OCI-LY1 (cell line): ENCODE data around the gene CTDSP2.
"Not testable (repeated sequence)": the region's sequence is repeated elsewhere in the genome, so short reads cannot be mapped to it uniquely, and the experiment has no call there.

Source experiments
- EZH2 ChIP-seq: fragments of 200-600 bp; sonication (generic), shearing (Covaris generic); IDR thresholded peaks from 2 replicates; pipeline ENCODE4 v1.8.0; 2017; ENCODE audit warnings: borderline replicate concordance, mixed run types, mild to moderate bottlenecking, antibody characterized with exemption, low read length, moderate library complexity, mixed read lengths
- TF ChIP-seq, protein P1 (sequence below): fragments of 200-600 bp; sonication (generic), shearing (Covaris generic); IDR thresholded peaks from 2 replicates; pipeline ENCODE4 v1.5.1; 2017; ENCODE audit warnings: mild to moderate bottlenecking, antibody characterized with exemption, low read length, moderate library complexity, mixed read lengths

DNA sequence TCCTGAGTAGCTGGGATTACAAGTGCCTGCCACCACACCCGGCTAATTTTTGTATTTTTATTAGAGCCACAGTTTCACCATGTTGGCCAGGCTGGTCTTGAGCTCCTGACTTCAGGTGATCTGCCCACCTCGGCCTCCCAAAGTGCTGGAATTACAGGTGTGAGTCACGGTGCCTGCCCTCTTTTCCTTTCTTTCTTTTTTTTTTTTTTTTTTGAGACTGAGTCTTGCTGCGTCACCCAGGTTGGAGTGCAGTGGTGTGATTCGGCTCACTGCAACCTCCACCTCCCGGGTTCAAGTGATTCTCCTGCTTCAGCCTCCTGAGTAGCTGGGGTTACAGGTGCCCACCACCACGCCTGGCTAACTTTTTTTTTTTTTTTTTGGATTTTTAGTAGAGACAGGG, 11.6 kb upstream of the CTDSP2 start:
- TF ChIP-seq, protein P1, sequence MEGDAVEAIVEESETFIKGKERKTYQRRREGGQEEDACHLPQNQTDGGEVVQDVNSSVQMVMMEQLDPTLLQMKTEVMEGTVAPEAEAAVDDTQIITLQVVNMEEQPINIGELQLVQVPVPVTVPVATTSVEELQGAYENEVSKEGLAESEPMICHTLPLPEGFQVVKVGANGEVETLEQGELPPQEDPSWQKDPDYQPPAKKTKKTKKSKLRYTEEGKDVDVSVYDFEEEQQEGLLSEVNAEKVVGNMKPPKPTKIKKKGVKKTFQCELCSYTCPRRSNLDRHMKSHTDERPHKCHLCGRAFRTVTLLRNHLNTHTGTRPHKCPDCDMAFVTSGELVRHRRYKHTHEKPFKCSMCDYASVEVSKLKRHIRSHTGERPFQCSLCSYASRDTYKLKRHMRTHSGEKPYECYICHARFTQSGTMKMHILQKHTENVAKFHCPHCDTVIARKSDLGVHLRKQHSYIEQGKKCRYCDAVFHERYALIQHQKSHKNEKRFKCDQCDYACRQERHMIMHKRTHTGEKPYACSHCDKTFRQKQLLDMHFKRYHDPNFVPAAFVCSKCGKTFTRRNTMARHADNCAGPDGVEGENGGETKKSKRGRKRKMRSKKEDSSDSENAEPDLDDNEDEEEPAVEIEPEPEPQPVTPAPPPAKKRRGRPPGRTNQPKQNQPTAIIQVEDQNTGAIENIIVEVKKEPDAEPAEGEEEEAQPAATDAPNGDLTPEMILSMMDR, result not testable (repeated sequence)
- not testable (repeated sequence) for TF ChIP-seq EZH2
